ENCODE data around the gene IZUMO4.

Gene IZUMO4

DNA sequence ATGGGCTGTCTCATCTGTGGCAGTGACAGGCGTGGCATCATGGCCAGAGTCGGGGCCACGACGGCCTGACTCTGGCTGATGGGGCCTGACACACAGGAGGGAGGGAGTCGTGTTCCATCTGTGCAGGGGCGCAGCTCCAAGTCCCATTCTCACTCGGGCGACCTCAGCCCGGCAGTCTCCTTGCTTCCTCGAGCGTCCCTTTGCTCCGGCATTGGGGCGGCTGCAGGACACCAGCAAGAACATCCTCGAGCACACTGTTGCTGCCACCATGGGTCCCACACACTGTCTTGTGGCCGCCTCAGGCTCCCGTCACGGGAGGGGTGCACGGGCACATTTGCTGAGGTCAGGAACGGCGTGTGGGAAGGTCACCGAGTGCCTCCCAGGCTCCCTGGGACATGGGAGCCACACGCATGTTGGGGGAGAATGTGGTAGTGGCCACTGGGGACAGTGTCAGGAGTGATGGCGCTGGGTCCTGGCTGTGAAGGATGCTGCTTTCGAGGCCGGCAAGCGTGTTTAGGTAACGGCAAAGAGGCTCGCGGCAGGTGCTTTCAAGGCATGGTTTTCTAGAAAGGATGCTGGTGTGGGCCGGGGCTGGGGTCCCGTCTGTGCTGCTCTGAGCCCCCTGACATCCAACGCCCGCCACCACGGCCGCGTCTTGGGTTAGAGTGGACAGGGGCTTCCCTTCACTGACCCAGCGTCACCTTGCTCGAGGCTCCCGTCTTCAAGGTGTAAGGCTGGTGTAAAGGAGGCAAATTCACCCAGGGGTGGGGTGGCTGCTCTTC lies 3.4 kb downstream of the IZUMO4 start:
- Histone ChIP-seq H3K4me3 (ENCODE audit: low read depth, low read length) (no peak overlapping the region), H3K27me3 (ENCODE audit: control insufficient read depth, insufficient read depth, low read length) (no peaks in the 10 kb centered on the region), H3K9me3 (ENCODE audit: control insufficient read depth, insufficient read depth, low read depth, low read length) (peaks cover 3% of the 10 kb centered on the region; the same call in 1 of the 2 replicates), H3K4me1 (ENCODE audit: control insufficient read depth, insufficient read depth, low read length) (0 out of 2 replicates have a peak, but pooled peaks cover 5% of the 10 kb centered on the region), H3K9ac (ENCODE audit: low read length) (no peak overlapping the region), H3K36me3 (ENCODE audit: control insufficient read depth, insufficient read depth, low read length) (peaks cover 51% of the 10 kb centered on the region), H3K27ac (ENCODE audit: low read depth, low read length) (no peak overlapping the region)

DNA sequence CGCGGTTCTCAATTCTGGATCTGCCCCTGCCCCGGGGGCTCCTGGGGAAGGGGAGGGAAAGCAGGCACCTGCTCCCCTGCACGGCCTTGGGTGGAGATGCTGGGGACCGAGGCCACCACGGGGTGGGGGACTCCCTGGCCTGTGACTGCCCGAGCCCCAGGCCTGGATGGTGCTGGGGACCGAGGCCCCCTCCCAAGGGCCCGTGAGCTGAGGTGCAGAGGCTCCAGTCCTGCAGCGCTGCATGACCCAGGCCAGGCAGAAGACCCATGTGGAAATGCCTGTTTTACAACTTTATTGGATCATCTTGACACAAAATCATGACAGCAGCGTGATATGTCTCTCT lies 4.0 kb downstream of the IZUMO4 start:
- H3K9me3 ChIP-seq (ENCODE audit: control insufficient read depth, insufficient read depth, low read depth, low read length), result peaks cover 7% of the 10 kb centered on the region
- no peaks in the 10 kb centered on the region for H3K27me3 ChIP-seq (ENCODE audit: control insufficient read depth, insufficient read depth, low read length)
- no peak overlapping the region for H3K9ac ChIP-seq (ENCODE audit: low read length)
- H3K27ac ChIP-seq (ENCODE audit: low read depth, low read length), result no peak overlapping the region
- peaks cover 56% of the 10 kb centered on the region for H3K36me3 ChIP-seq (ENCODE audit: control insufficient read depth, insufficient read depth, low read length)
- H3K4me3 ChIP-seq (ENCODE audit: low read depth, low read length), result no peak overlapping the region
- H3K4me1 ChIP-seq (ENCODE audit: control insufficient read depth, insufficient read depth, low read length), result 0 out of 2 replicates have a peak, but pooled peaks cover 5% of the 10 kb centered on the region

DNA sequence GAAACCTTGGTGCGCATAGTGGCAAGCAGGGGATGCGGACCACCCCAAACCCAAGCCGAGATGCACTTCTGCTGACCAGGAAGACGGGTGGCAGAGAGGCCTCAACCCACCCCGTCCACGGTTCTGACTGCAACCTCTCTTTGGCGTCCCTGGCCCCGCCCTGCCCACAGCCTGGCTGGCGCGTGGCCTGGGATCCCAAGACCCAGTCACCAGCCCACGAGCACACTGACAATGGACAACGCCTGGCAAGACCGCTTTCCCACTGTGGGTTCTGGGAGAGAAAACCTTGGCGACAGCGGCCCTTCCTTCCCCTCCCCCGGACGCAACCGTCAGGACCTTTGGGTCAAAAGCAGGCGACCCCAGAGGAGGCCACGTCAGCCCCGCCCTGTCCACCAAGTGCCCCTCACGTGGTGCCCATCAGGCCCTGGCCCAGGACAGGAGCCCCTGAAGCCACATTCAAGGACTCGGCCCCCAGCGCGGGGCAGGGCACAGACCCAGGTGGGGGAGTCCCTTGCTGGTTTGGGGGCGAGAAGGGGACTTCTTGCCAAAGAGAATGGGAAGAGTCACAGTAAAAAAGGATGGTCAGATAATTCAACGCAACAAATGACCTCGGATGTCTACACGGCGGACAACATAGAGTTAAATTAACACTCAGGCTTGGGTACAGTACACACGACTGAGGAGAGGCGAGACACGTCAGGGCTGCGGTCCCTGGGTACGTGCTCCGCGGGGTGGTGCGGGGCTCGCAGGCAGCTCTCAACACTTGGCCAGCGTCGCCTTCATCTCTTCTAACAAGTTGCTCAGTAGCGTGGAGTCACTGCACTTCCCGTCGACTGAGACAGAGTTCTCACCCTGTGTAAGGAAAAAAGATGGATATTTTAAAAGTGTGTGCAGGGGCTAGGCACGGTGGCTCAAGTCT lies 5.0 kb downstream of the IZUMO4 start:
- H3K9ac ChIP-seq (ENCODE audit: low read length), result no peak overlapping the region
- H3K27ac ChIP-seq (ENCODE audit: low read depth, low read length), result no peak overlapping the region
- H3K27me3 ChIP-seq (ENCODE audit: control insufficient read depth, insufficient read depth, low read length), result no peaks in the 10 kb centered on the region
- peaks cover 15% of the 10 kb centered on the region for H3K9me3 ChIP-seq (ENCODE audit: control insufficient read depth, insufficient read depth, low read depth, low read length)
- H3K4me3 ChIP-seq (ENCODE audit: low read depth, low read length), result no peak overlapping the region
- H3K36me3 ChIP-seq (ENCODE audit: control insufficient read depth, insufficient read depth, low read length), result peaks cover 66% of the 10 kb centered on the region
- H3K4me1 ChIP-seq (ENCODE audit: control insufficient read depth, insufficient read depth, low read length), result 0 out of 2 replicates have a peak, but pooled peaks cover 5% of the 10 kb centered on the region

DNA sequence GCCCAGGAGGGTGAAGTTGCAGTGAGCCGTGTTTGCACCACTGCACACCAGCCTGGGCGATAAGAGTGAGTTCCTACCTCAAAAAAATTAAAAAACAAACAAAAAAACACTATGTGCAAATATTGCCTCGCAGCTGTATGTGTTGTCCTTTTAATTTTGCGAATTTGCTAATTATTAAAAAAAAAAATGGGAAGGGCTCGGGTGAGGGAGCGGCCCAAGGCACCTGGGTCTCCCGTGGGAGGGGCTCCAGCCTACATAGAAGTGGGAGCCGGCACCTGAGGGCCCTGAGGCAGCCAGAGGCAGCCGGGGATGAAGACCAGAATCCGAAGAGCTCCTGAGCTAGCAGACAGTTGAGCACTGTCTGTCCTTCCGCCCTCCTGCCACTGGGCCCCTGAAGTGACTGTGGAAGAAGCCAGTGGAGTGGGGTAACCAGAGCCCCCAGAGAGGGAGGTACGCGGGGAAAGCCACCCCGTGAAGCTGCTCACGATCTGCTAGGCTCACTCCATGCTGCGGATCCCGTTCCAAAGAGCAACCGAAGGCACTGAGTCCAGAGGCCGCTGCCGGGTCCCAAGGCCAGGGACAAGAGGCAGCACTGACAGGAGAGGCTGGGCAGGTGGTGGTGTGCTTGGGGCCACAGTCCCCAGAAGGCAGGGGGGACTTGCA lies 6.5 kb downstream of the IZUMO4 start:
- Histone ChIP-seq H3K4me3 (ENCODE audit: low read depth, low read length) (no peak overlapping the region), H3K9me3 (ENCODE audit: control insufficient read depth, insufficient read depth, low read depth, low read length) (peaks cover 16% of the 10 kb centered on the region), H3K36me3 (ENCODE audit: control insufficient read depth, insufficient read depth, low read length) (peaks cover 78% of the 10 kb centered on the region), H3K27ac (ENCODE audit: low read depth, low read length) (no peak overlapping the region), H3K27me3 (ENCODE audit: control insufficient read depth, insufficient read depth, low read length) (no peaks in the 10 kb centered on the region), H3K4me1 (ENCODE audit: control insufficient read depth, insufficient read depth, low read length) (no peaks in the 10 kb centered on the region), H3K9ac (ENCODE audit: low read length) (no peak overlapping the region)

DNA sequence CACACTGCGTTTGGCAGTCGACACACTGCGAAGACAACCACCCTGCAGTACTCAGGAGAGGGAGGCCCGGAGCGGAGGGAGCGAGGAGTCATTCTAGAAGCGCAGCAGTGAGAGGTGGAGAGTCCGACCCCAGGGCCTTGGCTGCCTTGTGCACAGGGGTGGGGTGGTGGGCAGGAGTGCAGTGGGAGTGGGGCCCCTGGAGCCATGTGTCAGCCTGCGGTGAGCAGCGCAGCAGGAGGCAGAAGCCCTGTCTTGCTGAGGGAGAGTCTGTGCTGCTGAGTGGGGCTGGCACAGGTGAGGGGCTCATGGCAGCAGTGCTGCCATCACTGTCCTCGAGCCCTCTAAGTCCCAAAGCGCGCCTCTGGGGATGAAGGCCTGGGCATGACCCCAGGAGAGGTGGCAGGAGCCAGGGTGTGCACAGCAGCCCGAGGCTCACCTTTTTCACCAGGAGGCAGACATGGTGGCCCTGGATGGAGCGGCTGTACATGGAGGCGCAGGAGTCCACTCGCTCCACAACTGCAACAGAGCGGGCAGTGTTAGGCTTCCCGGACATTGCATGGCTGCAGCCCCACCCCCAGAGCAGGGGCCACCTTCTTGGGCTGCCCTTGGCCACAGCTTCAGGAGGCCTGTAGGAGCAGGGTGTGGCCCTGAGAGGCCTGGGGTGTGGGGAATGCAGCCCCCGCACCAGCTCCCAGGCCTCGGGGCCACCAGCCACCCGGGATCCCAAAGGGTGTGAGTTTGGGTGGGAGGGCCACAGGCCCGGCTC lies 11.7 kb downstream of the IZUMO4 start:
- Histone ChIP-seq H3K27me3 (ENCODE audit: control insufficient read depth, insufficient read depth, low read length) (no peaks in the 10 kb centered on the region), H3K27ac (ENCODE audit: low read depth, low read length) (no peak overlapping the region), H3K9me3 (ENCODE audit: control insufficient read depth, insufficient read depth, low read depth, low read length) (peaks cover 16% of the 10 kb centered on the region), H3K9ac (ENCODE audit: low read length) (no peak overlapping the region), H3K4me3 (ENCODE audit: low read depth, low read length) (no peak overlapping the region), H3K4me1 (ENCODE audit: control insufficient read depth, insufficient read depth, low read length) (no peaks in the 10 kb centered on the region), H3K36me3 (ENCODE audit: control insufficient read depth, insufficient read depth, low read length) (peaks cover 95% of the 10 kb centered on the region)

DNA sequence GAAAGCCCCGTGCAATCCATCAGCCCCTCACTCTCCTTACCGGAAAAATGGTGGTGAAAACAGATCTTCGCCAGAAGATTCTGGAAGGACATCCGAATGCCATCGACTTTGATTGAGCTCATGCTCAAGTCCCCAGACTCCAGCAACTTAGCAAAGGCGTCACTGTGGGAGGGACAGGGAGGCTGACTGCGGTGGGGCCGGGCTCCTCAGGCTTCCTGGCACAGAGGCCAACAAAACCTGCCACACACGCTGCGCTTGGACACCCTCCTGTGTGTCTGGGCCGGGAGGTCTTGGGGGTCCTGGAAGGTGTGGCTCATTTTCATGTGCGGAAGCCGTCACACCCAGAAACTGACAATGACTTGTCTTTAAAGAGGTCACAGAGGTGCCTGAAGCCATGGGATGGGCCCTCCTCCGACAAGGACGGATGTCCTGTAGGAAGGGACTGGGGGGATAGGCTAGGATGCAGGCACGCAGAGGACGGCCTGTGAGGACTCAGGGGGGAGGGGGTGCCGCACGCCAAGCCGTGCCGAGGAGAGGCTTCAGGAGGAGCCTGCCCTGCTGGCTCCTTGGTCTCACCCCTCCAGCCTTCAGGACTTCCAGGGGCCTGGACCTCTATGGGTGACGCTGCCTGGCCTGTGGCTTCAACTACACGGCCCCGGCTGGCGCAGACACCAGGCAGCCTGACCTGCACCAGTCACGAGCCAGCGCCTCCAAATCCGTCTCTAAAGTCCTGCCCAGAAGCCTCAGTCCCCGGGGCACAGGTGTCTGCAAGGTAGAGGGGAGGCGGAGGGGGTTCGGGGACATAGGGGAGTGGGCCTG lies 12.5 kb downstream of the IZUMO4 start:
- H3K4me1 ChIP-seq (ENCODE audit: control insufficient read depth, insufficient read depth, low read length), result no peaks in the 10 kb centered on the region
- H3K9me3 ChIP-seq (ENCODE audit: control insufficient read depth, insufficient read depth, low read depth, low read length), result peaks cover 16% of the 10 kb centered on the region
- H3K27ac ChIP-seq (ENCODE audit: low read depth, low read length), result no peak overlapping the region
- no peaks in the 10 kb centered on the region for H3K27me3 ChIP-seq (ENCODE audit: control insufficient read depth, insufficient read depth, low read length)
- H3K9ac ChIP-seq (ENCODE audit: low read length), result no peak overlapping the region
- peaks cover 95% of the 10 kb centered on the region for H3K36me3 ChIP-seq (ENCODE audit: control insufficient read depth, insufficient read depth, low read length)
- no peak overlapping the region for H3K4me3 ChIP-seq (ENCODE audit: low read depth, low read length)

DNA sequence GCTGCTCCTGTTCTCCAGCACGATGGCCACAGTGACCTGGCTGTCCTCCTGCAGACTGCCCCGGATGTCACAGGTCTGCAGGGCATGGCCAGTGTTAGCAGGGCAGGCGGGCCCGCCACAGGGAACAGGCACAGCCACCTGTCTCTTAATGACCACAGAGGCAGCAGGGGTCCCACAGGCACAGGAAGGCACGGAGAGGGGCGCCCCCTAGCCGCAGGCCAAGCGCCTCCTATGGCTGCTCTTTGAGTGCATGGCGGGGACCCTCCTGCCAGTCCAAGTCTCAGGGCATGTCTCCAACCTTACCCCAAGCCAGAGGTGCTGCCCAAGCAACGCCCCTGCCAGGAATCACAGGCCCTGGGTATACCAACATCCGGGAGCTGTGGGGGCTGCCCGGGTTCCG lies 14.1 kb downstream of the IZUMO4 start:
- H3K4me1 ChIP-seq (ENCODE audit: control insufficient read depth, insufficient read depth, low read length), result no peaks in the 10 kb centered on the region
- peaks cover 9% of the 10 kb centered on the region for H3K9me3 ChIP-seq (ENCODE audit: control insufficient read depth, insufficient read depth, low read depth, low read length)
- no peak overlapping the region for H3K9ac ChIP-seq (ENCODE audit: low read length)
- peaks cover 98% of the 10 kb centered on the region for H3K36me3 ChIP-seq (ENCODE audit: control insufficient read depth, insufficient read depth, low read length)
- H3K27me3 ChIP-seq (ENCODE audit: control insufficient read depth, insufficient read depth, low read length), result no peaks in the 10 kb centered on the region
- H3K27ac ChIP-seq (ENCODE audit: low read depth, low read length), result no peak overlapping the region
- H3K4me3 ChIP-seq (ENCODE audit: low read depth, low read length), result no peak overlapping the region

DNA sequence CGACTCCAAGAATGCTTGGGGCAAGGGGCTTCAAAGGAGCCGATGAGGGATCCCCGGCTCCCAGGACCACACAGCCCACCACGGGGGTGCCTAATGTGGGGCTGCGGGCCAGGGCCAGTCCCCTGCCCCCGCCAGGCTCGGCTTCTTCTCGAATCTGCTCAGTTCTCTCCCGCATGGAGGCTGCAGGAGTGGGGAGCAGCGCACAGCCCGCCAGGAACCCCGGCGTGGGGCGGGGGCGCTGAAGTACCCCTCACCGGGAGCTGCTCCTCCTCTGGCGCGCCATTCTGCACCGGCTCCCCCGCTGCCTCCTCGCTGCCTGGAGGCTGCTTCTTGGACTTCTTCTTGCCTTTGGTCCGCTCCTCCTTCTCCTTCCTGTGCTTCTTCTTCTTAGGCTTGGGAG lies 14.7 kb downstream of the IZUMO4 start:
- H3K9ac ChIP-seq (ENCODE audit: low read length), result no peak overlapping the region
- H3K4me1 ChIP-seq (ENCODE audit: control insufficient read depth, insufficient read depth, low read length), result no peaks in the 10 kb centered on the region
- peaks cover 4% of the 10 kb centered on the region; the same call in 1 of the 2 replicates for H3K9me3 ChIP-seq (ENCODE audit: control insufficient read depth, insufficient read depth, low read depth, low read length)
- no peaks in the 10 kb centered on the region for H3K27me3 ChIP-seq (ENCODE audit: control insufficient read depth, insufficient read depth, low read length)
- H3K36me3 ChIP-seq (ENCODE audit: control insufficient read depth, insufficient read depth, low read length), result peaks cover 98% of the 10 kb centered on the region
- no peak overlapping the region for H3K27ac ChIP-seq (ENCODE audit: low read depth, low read length)
- H3K4me3 ChIP-seq (ENCODE audit: low read depth, low read length), result no peak overlapping the region

DNA sequence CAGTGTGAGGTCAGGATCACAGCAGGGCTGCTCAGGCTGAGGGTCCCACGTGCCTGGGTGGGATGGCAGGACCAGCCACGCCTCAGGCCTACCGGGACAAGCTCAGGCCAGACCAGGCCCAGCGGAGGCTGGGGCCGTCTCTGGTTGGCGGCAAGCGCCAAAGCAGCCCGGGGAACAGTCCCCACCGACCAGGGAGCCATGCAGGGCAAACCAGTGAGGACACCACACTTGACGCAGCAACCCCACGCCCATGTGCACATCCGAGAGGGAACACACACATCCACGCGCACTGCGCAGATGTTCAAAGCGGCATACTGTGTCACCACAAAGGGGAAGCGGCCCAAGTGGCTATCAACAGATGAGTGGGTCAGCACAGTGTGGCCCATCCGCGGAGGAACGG lies 15.2 kb downstream of the IZUMO4 start:
- no peak overlapping the region for H3K9ac ChIP-seq (ENCODE audit: low read length)
- no peaks in the 10 kb centered on the region for H3K4me1 ChIP-seq (ENCODE audit: control insufficient read depth, insufficient read depth, low read length)
- no peaks in the 10 kb centered on the region for H3K9me3 ChIP-seq (ENCODE audit: control insufficient read depth, insufficient read depth, low read depth, low read length)
- H3K4me3 ChIP-seq (ENCODE audit: low read depth, low read length), result no peak overlapping the region
- H3K27ac ChIP-seq (ENCODE audit: low read depth, low read length), result no peak overlapping the region
- peaks cover 98% of the 10 kb centered on the region for H3K36me3 ChIP-seq (ENCODE audit: control insufficient read depth, insufficient read depth, low read length)
- H3K27me3 ChIP-seq (ENCODE audit: control insufficient read depth, insufficient read depth, low read length), result no peaks in the 10 kb centered on the region
